Right ventricle myocardium superior (tissue), 1 donor: ENCODE results near the gene TMC5. TPM values are rescaled to one million over a fixed set of nuclear protein-coding genes. Genes with fewer than 3 reads are reported as not detected.
"Not testable (repeated sequence)": the region's sequence is repeated elsewhere in the genome, so short reads cannot be mapped to it uniquely, and the experiment has no call there.

ENCODE experiments used
- ATAC-seq: fragments of 200-7000 bp; cut with Tn5 transposase; one replicate; pipeline ENCODE4 v1.9.1; 2020; ENCODE audit warnings: mild to moderate bottlenecking; ENCODE audit not compliant: poor library complexity
- DNase-seq: peaks from one replicate; pipeline ENCODE4 v3.0.0-alpha.2; 2020
- intact Hi-C: fragments of 100-400 bp; cut with DNase I; formaldehyde crosslinking; loops from one replicate; pipeline ENCODE4 v1.11.2; 2022
- total RNA-seq: library from RNA; stranded (reverse); fragmentation: NEBNext Ultra II Directional; extraction: Animal tissue kit (Norgen Biotek cat#: 25700); gene quantifications from one replicate; pipeline ENCODE4 v1.2.1, GENCODE V29; 2021
- donor health status: DM: no; HTN: yes; CAD: no; lungs with severe emphysema.

Gene TMC5
- total RNA-seq, 1 donor from 2014 or later, result not detected

GRCh38 chr16:19521471-19522396 lies 104.1 kb downstream of the TMC5 start, which contains the start of gene GDE1:
Gene GDE1 (minus strand): TSS chr16:19522098. CDS start chr16:19521964, 134 bp downstream.
- intact Hi-C loops, result no loop called here

GRCh38 chr16:19522397-19522732 lies 104.7 kb downstream of the TMC5 start:
- DNase-seq (no peak), ATAC-seq (no peak)
- intact Hi-C loops, result no loop called here

More at GRCh38 chr16:19521471-19522396, 104.1 kb downstream of the TMC5 start, which contains the start of gene GDE1:
- DNase-seq, result peak; percentile 98
- peak; percentile 93 for ATAC-seq

GRCh38 chr16:19522760-19523159 lies 105.1 kb downstream of the TMC5 start:
- intact Hi-C loops, result no loop called here
- DNase-seq, result no peak

DNA sequence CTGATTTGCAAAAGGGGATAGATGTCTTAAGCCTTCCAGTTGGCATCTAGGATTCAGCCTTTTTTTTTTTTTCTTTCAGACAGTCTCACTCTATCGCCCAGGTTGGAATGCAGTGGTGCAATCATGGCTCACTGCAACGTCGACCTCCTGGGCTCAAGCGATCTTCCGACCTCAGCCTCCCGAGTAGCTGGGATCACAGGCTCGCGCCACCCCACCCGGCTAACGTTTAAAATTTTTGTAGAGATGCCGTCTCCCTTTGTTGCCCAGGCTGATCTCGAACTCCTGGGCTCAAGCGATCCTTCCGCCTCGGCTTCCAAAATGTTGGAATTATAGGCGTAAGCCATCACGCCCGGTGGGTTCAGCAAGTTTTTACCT lies 105.5 kb downstream of the TMC5 start:
- no peak for ATAC-seq
- peak; percentile 40 for DNase-seq
- intact Hi-C loops, result no loop called here

More at GRCh38 chr16:19522760-19523159, 105.1 kb downstream of the TMC5 start:
- no peak for ATAC-seq

DNA sequence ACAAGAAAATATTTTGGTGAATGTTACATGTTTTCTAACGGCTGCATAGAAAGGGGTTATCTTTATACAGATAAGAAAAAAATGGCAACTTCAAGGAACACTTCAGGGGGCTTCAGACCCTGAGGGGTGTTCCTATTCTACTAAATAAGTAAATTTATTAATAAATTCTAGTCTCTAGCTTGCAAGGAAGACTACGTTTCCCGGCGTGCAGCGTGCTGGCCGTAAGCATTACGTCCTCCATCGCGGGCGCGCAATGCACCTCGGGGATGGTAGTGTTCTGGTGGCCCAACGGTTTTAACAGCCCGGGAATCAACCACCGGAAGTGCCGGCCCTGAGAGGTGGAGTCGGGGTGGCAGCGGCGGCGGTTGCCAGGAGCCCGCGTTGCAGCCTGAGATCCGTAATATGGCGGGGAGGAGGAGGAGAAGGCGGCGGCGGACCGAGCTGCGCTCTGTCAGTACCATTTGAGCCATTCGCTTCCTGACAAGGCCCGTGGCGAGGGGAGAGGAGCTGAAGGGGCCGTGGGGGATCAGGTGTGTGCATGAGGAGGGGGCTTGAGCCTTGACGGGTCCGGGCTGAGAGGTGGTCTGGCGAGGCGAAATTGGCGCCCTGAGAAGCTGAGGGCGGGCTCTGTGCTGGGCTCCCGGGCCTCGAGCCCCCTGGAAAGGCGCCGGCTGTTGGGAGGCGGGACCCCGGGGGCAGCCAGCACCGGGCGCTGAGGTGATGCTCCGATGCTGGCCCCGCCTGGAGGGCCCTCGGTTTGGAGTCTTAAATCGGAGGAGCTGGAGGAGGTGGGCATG lies 106.1 kb downstream of the TMC5 start, which contains the start of gene CCP110:
CCP110 (plus strand) TSS at position 384 of the 797 bp plus-strand sequence. CDS start 3,940 bp downstream, outside the sequence.
- peak; percentile 99 for DNase-seq
- peak; percentile 93 for ATAC-seq
- intact Hi-C loops, result no loop called here

- intact Hi-C loops, result no loop called here
These were observed 106.6 kb downstream of the TMC5 start for GRCh38 chr16:19524356-19524615.

DNA sequence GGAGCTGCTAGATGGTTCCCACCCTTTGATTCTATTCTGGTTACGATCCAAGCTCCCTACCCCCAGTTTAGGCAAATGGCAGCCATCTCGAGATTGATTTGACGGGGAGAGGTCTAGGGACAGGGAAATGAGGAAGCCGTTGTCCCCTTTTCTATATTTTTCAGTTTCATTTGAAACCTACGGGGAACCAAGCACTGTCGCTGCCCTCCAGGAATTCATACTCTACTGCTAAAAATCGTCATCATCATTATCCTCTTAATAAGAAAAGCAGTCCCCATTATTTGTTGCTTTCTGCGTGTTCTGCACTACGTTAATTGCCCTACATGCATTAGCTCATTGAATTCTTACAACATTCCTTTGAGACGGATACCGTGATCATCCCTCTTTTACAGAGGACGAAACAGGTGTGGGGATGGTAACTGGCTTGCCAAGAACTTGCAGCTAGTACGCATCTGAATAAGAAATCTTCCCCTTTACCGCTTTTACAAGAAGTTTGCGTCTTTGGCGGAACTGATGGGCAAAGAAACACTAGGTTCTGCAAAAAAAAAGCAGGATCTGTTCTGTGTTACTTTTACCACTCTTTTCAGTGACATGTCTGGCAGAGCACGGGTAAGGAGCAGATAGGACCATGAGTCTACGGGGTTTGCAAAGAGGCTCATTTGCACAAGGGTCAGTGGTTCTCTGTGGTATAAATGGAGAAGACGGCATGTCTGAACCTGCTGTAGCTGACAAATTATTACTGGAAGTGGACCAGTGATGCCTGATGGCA lies 107.1 kb downstream of the TMC5 start:
- intact Hi-C loops, result no loop called here
- no peak for ATAC-seq
- no peak for DNase-seq

More at GRCh38 chr16:19524356-19524615, 106.6 kb downstream of the TMC5 start:
- DNase-seq (no peak), ATAC-seq (peak; percentile 2)

GRCh38 chr16:19525385-19525723 lies 107.7 kb downstream of the TMC5 start:
- no peak for ATAC-seq
- DNase-seq, result no peak
- intact Hi-C loops, result no loop called here

- ATAC-seq (no peak), DNase-seq (no peak)
- intact Hi-C loops, result no loop called here
These were observed 109.5 kb downstream of the TMC5 start for GRCh38 chr16:19527161-19527560.

- ATAC-seq, result no peak
- intact Hi-C loops, result no loop called here
- no peak for DNase-seq
These were observed 111.0 kb downstream of the TMC5 start for GRCh38 chr16:19528666-19529065.

- intact Hi-C loops, result no loop called here
- no peak for ATAC-seq
- no peak for DNase-seq
These were observed 114.9 kb downstream of the TMC5 start for GRCh38 chr16:19532601-19533000.

GRCh38 chr16:19540241-19540970 lies 122.7 kb downstream of the TMC5 start:
- ATAC-seq (no peak), DNase-seq (no peak)
- intact Hi-C loops, result no loop called here

DNA sequence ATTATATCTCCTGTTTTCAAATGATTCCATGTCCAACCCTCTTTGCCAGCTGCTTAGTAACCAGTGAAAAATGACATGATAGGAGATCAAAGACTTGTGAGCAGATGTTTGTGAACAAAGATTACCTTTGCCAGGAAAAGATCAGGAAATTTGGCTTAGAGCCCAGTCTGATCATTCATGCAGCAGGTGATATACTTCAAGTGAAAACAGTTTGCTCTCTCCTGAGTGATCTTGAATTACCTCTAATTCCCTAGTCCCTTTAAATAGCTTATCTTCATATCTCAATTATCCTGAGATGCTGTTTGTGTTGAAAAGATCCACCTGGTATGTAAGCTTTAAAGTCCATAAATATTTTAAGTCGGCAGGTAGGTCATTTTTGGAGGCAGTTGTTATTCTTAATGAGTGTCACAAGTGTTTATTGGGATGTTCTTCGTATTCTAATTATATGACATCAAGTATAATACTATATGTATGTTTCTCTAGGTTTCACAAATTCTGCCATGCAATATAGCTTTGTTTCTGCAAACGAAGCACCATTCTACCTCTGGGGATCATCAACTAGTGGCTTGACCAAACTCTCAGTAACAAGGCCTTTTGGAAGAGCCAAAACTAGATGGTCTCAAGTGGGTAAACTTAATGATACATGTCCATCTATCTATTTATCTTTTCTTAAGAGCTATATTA lies 124.6 kb downstream of the TMC5 start:
- intact Hi-C loops, result no loop called here
- ATAC-seq (no peak), DNase-seq (no peak)

DNA sequence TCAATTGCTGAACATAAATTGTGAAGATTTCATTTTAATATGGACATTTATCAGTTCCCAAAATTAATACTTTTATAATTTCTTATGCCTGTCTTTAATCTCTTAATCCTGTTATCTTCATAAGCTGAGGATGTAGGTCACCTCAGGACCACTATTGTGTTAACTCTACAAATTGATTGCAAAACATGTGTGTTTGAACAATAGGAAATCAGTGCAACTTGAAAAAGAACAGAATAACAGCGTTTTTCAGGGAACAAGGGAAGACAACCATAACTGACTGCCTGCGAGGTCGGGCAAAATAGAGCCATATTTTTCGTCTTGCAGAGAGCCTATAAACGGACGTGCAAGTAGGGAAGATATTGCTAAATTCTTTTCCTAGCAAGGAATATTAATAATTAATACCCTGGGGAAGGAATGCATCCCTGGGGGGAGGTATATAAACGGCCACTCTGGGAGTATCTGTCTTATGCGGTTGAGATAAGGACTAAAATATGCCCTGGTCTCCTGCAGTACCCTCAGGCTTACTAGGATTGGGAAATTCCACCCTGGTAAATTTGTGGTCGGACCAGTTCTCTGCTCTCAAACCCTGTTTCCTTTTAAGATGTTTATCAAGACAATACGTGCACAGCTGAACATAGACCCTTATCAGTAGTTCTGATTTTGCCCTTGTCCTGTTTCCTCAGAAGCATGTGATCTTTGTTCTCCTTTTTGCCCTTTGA lies 125.8 kb downstream of the TMC5 start:
- intact Hi-C loops, ATAC-seq, DNase-seq: not testable (repeated sequence)

GRCh38 chr16:19548144-19548543 lies 130.5 kb downstream of the TMC5 start:
- ATAC-seq (no peak), DNase-seq (no peak)
- intact Hi-C loops, result no loop called here
